HG02798 (cell line): ENCODE results near the gene NYAP2.
A peak's percentile ranks its signal among the peaks of the same experiment; 100 is the strongest.

Source experiments
- ATAC-seq: cut with Tn5 transposase; IDR thresholded peaks from one replicate; pipeline ENCODE4 v1.9.1; 2021; ENCODE audit warnings: mild to moderate bottlenecking; ENCODE audit not compliant: unreplicated experiment, poor library complexity

The NYAP2 gene

DNA sequence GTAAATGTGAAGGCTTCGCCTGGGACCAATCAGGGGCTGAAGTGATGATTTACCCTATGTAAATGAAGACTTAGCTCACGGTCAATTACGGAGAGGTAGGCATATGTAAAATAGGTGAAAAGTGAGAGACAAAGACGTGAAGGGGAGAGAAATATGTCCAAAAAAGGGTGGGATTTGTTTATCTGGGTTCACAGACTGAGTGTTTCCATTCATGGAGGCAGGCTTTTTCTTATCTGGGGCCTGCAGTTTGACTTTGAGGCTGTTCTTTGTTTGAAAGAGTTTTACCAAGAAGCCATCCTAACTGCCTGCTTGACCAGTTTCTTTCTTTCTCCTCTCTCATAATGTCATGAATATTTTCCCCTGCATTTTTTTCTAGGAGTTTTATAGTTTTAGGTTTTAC is 202.7 kb downstream of the NYAP2 start:
- no peak for ATAC-seq

DNA sequence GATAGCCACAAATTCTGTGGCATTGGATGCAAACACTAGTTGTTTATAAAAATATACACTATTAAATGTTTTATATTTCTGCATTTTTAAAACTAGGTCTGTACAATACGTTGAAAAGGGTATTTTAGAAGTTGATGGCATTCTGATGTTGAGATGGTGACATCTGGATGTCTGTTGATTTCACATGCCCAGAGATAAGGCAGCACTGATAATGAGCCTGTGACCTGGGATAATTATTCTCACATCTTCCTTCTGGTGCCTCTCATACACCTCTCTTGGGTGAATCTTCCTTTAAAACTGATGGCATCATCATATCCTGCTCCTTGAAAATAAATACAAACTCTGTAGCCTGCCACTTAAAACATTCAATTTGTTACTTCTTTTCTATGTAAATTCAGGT is 208.6 kb downstream of the NYAP2 start:
- ATAC-seq: no peak

DNA sequence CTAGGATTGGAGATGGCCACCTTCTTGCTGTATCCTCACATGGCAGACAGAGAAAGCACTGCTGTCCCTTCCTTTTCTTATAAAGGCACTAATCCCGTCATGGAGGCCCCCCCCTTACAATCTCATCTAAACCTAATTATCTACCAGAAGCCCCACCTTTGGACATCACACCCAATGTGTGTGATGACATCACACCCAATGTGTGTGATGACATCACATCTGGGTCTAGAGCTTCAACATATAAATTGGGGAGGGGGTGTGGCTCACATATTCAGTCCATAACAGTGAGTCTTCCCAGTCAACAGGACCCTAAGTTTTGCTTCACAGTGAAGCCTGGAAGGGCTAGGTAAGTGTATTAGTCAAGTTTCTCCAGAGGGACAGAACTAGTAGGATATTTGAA is 213.1 kb downstream of the NYAP2 start:
- ATAC-seq: no peak

DNA sequence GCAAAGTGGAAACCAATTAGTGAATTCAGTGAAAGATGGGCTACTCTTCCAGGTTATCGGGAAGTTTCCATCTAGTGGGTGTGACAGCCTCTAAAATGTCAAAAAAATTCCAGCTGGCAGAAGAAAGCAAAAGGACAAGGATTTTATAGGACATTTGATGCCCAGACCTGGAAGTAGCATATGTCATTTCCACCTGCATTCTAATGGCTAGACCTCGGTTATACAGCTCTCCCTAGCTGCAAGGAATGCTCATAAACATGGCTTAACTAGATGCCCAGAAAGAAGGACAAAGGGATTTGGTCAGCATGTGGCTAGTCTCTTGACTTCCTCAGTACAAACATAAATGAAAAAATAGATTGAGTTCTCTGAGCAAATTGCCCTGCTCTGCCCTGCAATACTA is 215.4 kb downstream of the NYAP2 start:
- no peak for ATAC-seq

DNA sequence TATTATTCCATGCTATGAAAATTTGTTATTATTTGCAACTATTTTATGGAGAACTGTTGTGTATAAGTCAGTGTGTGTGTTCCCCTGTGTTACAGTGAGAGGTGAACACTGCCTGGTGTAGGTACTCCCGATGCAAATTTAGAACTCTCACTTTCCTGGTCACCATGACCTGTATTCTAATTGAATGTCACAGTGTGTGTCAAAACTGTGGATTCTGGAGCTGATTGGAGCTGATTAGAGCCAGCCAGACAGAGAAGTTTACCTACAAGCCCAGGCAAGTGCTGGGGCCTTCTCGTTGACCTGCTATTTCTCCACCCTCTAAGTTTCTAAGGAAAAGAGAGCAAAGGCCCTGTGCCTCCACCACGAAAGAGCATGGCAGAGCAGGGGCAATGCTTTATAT is 216.0 kb downstream of the NYAP2 start:
- ATAC-seq: no peak

DNA sequence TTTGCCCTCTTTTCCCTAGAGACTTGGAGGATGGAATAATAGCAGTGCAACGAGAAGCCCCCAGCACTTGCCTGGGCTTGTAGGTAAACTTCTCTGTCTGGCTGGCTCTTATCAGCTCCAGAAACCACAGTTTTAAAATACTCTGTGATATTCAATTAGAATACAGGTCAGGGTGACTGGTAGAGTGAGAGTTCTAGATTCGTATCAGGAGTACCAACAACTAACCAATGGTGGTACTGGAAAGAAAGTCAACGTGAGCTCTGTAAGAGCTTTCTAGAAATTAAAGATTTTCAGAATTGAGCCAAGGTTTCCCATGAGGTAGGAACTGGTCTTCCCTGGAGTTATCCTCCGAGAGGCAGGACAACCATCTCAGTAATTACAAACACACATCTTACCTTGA is 216.9 kb downstream of the NYAP2 start:
- ATAC-seq: no peak

DNA sequence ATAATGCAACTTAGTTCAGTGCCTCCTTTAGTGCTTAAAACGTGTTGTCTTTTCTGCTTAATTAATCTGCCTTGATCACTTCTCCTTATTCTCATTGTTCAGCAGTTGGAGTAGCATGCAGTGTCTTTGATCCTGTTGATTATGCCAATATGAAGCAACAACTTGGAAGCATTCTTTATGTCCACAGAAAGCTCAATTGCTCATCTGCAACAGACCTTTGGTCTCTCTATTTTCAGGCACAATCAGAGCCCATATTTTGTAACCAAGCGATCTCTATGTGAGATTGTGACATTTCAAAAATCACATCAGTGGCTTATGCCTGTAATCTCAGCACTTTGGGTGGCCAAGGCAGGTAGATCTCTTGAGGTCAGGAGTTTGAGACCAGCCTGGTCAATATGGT is 217.3 kb downstream of the NYAP2 start:
- ATAC-seq: no peak

DNA sequence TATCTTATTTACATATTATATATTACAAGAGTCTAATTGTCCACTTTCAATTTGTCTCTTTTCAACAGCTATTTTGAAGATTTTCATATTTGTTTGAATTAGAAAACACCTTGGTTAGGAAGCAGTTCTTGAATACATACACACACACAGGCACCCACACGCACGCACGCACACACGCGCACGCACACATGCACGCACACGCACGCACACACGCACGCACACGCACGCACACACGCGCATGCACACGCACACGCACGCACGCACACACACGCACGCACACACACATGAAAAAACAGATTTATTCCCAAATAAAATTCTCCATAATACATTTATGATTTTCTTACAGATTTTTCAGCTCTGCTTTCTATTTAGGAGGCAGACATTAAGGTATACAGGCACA is 220.7 kb downstream of the NYAP2 start:
- ATAC-seq: no peak

DNA sequence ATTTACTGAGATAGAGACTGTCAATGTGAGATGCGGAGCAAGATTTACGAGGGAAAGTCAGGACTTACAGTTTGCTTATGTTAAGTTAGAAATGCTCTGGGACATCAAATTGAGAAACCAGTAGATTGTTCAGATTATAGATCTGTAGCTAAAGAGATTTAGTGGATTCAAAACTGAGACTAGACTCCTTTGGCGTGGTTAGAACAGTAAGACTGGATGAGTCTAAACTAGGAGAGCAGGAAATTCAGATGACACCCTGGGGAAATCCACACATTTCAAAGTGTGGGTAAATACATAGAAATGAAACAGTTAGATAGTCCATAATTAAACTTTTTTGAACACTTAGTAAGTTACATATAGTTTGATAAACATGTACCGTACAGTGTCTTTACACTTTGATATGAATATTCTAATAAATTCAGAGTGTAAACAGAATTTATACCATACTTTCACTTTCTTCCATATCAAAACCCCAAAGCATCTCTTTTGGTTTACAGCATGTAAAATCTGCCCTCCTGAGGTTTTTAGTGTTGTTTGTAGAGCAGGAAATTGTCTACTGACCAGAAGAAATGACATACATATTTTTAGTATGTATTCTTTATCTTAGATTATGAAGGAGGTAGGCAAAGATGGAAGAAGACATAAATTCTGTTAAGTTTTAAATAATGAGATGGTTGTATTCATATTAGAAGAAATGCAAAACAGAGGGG is 231.5 kb downstream of the NYAP2 start:
- no peak for ATAC-seq

DNA sequence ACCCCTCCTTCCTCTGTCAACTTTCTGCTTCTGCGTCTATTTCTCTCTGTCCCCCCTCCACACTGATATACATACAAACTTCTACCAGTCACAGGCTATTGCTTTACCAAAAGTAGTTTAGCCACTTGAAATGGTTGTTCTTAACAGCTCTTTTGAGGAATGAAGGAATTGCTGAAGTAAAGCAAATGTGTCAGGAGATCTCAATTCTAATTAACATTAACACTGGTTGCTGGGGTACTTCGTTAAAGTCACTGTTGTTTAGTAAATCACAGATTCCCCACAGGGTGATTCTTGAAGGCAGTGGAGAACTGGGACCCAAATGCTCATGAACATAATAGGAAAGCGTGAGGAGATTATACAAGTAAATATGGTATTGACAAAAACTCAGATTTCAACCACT is 232.8 kb downstream of the NYAP2 start:
- no peak for ATAC-seq

DNA sequence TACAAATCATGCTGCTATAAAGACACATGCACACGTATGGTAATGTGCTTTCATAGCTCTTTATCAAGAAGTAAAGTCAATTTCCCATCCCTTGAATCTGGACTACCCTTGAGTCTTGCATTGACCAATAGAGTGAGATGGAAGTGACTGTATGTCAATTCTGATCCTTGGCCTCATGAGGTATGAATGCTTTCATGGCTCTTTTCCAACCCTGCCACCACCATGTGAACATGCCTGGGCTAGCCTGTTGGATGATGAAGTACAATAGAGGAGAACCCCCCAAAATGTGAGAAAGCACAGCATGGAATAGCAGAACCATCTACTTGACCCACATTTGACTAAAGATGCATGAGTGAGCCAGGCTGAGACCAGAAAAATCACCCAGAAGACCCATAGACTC is 237.0 kb downstream of the NYAP2 start:
- no peak for ATAC-seq

DNA sequence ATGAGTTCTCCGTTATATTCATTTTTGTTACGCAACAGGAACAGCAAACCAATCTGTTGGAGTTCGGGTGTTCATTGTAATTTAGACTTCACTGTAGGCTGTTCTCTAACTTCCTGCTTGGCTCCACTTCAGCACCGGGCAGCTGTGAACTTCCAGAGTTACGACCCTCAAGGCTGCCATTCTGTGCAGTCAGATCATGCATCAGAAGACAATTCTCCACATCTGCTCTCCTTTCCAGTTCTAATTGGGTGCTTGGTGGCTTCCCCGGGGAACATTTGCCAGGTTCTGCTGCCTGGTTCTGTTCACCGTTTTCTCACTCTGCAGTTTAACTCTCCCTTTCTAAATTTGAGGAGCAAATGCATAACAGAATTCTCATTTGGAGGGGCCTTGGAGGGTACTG is 237.7 kb downstream of the NYAP2 start:
- ATAC-seq: no peak

DNA sequence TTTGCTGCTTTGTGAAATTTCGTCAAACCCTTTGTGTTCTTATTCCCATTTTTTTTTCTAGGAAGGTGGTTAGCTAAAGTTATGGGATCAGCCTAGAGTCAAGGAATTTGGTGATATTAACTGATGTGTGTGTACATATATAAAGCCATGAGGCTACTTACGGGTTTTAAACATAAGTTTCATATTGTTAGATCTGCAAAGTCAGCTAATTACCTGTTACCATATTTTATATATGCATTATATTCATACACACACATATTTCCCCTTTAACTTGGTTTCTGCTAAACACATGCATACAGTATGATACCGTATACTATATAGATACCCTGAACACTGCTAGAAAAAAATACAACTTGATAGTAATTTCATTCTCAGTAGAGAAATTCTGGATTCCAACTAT is 241.0 kb downstream of the NYAP2 start:
- no peak for ATAC-seq

DNA sequence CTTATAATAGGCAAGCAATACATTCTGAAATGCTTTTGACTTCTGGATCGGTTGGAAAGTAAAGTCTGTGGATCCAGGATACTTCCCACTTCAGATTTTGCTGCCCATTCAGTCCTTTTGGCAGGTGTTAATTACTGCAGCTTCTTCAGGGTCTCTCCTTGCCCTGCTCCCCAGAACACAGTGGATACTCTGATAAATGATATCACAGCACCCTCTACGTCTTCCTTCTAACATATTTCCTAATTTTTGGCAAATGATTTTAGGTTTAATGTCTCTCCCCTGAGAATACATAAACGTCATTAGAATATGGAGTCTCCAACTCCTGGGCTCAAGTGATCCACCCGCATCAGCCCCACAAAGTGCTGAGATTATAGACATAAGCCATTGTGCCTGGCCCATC is 249.8 kb downstream of the NYAP2 start:
- no peak for ATAC-seq

DNA sequence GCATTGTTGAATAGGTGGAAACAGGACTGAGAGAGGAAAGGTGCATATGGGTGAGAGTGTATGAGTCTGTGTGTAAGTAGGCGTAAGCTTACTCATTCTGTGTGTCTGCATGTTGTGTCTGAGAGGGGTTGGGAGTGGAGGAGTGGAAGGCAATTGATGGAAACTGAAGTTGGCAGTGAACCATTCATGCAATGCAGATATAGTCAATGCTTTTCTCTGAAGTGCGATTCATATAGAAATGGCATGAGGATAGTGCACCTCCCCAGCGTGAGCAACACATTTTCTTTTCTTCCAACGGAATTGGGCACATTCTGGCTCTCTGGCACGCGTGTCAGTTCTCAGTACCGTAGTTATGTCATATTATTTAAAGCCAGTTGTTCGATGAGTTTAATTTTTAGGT is 250.5 kb downstream of the NYAP2 start:
- no peak for ATAC-seq

DNA sequence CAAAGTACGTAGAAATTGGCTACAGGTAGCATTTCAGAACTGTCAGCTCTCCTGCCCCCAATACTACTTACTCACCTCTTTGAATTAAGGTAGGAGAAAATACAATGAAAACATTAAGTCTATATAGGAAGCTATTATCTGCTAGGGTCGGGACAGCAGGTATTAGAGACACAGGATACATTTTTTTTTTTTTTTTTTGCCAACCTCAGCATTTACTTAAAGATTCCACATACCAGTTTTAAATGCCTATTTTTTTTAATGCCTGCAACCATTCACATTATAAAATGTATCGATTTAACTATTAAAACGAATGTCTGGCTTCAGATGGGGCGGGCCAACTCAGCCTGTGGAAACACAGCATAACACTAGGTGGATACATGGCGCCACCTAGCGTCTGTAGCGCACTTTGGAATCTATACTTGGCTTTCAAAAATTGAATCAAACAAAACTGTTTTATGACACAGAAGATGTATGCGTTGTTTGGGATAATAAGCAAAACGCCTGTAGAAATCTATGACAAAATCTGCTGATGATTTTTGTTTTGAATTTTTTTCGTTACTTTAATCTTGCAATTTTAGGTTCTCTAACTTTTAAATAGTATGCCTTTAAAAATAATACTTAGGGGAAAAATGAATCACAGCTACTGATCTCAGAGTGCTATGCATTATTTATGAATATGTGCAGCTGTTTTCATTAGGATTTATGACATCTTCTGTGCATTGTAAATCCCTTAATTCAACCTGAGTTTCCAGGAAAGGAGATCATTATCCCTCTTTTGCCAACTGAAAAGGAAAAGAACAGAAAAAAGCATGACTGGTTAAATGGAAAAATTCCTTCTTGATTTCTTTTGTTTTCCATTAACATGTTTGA is 261.0 kb downstream of the NYAP2 start:
- peak; percentile 84 for ATAC-seq

DNA sequence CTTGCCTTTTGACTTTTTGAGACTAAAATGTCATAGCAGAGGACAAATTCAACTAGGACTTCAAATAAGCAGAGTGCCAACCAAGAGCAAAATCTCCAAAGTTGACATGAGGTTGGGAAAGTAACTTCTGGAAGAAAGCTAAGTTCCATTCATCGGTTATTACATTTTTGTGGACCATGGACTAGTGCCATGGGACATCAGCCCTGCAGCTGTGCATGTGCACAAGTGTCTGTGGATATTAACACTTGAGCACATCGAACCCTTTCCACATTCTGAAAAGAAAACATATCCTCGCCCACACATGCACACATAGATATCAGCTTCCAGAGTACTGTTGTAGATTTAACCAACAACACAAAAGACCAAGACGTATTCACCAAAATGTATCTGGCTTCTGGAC is 262.6 kb downstream of the NYAP2 start:
- no peak for ATAC-seq

DNA sequence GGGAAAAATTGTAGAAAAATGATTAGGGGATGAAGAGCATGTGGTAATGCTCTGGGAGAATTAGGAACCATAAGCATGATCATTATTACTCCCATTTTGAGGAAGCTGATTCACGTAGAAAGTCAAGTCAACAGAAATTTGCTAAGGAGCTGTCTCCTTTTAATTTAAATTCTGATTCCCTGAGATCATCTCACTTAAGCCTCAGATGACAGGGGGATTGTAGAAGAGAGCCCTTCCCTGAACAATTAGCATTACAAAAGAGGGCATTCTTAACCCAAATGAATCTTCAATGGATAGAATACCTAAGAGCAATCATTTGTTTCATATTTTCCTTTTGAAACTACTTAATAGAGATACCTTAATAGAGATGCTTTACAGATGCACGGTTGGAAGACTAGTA is 267.9 kb downstream of the NYAP2 start:
- no peak for ATAC-seq

DNA sequence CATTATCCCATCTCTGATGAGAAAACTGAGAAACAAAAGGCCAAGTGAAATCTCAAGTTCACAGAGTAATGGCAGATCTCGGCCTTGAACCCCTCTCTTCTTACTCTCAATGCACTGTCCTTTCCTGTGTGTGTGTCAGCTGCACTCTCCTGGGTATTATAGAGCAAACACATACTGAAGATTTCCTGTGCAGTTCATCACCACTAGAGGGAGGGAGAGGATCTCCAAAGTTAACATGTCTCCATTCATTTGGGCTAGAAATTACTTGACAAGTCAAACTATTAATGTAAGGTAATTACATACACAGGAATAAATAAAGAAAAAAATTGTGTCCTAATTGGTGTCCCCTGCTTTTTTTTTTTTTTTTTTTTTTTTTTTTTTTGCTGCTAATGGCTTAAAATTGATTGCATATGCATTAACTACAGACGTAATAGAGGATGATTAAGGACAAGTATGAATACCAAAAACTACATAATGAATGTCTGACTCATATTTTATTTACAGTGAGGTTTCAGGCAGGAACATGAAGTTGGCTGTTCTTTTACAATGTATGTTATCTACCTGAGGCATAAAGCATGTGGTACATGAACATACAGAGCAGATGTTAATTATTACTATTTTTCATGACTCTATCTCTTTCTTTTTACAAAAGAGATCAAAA is 269.2 kb downstream of the NYAP2 start:
- peak; percentile 89 for ATAC-seq

DNA sequence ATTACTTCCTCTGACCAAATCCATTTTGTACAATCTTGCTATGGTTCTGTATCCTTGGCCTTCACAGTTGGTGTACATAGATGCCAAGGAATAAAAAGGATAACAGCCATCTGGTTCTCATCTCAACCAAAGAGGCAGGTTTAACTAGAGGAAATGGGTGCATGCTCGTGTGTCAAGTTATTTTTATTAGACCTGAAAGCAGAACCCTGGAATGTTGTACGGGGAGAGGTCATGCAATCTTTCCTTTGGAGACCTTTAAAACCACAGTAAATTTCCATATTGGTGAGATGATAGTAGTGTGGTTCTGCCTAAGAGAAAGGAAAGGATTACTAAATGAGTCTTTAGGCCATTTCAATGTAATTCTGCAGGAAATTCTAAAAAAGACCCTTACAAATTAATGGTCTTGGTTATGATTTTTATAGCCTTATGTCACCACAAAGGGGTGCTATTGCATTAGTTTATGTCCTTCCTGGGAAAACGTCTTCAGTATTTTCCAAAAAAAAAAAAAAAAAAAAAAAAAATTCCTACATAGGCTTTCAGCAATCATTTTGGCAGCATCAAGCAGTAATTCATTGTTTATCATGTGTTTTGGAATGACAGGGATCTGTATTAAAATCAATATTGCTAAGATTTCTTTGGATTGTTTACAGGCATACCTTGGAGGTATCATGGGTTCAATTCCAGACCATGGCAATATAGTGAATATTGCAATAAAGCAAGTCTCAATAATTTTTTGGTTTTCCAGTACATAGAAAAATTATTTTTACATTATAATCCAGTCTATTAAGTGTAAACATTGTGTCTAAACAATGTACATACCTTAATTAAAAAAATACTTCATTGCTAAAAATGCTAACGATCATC is 270.8 kb downstream of the NYAP2 start:
- no peak for ATAC-seq
